Globus pallidus (tissue), 1 donor: ENCODE results near the gene KIF2C.
"Not testable (repeated sequence)": the region's sequence is repeated elsewhere in the genome, so short reads cannot be mapped to it uniquely, and the experiment has no call there.

Source experiments
- DNase-seq: peaks from one replicate; pipeline ENCODE4 v3.0.0-alpha.2; 2015; ENCODE audit warnings: low spot score

Gene KIF2C

GRCh38 chr1:44775930-44776729, 36.5 kb downstream of the KIF2C start:
- DNase-seq: peak; percentile 26

GRCh38 chr1:44776730-44777068, 37.1 kb downstream of the KIF2C start:
- DNase-seq: no peak

GRCh38 chr1:44777547-44777946, 37.9 kb downstream of the KIF2C start:
- DNase-seq: no peak

- DNase-seq: no peak
Measured at GRCh38 chr1:44777969-44778635, 38.5 kb downstream of the KIF2C start.

GRCh38 chr1:44778705-44779576, 39.3 kb downstream of the KIF2C start:
- DNase-seq: no peak

- DNase-seq: no peak
Measured at GRCh38 chr1:44780583-44781121, 41.0 kb downstream of the KIF2C start.

GRCh38 chr1:44783697-44784093, 44.1 kb downstream of the KIF2C start:
- DNase-seq: no peak

- no peak for DNase-seq
Measured at GRCh38 chr1:44784094-44785028, 44.7 kb downstream of the KIF2C start.

GRCh38 chr1:44785029-44785380, 45.4 kb downstream of the KIF2C start:
- no peak for DNase-seq

- DNase-seq: no peak
Measured at GRCh38 chr1:44785501-44786137, 46.0 kb downstream of the KIF2C start.

GRCh38 chr1:44786138-44786840, 46.7 kb downstream of the KIF2C start:
- no peak for DNase-seq

- DNase-seq: no peak
Measured at GRCh38 chr1:44786841-44787426, 47.3 kb downstream of the KIF2C start.

- no peak for DNase-seq
Measured at GRCh38 chr1:44787506-44787905, 47.9 kb downstream of the KIF2C start.

- DNase-seq: no peak
Measured at GRCh38 chr1:44788120-44788860, 48.7 kb downstream of the KIF2C start, which contains the start of gene BEST4. Gene BEST4, minus strand, starts transcription at chr1:44788170. Its CDS starts 465 bp downstream, at chr1:44787705.

GRCh38 chr1:44790968-44791801, 51.5 kb downstream of the KIF2C start:
- no peak for DNase-seq

- no peak for DNase-seq
Measured at GRCh38 chr1:44792736-44793502, 53.3 kb downstream of the KIF2C start.

GRCh38 chr1:44797886-44798285, 58.2 kb downstream of the KIF2C start:
- not testable (repeated sequence) for DNase-seq
